ENCODE results near the gene KLHDC7B. TPM values are rescaled to one million over a fixed set of nuclear protein-coding genes. Genes with fewer than 3 reads are reported as not detected.

KLHDC7B gene
- total RNA-seq, 2 experiments from 2014 or later: 2.3 TPM

GRCh38 chr22:50521710-50522109 is 24.0 kb upstream of the KLHDC7B start:
- ATAC-seq (ENCODE audit: poor library complexity): no peak
- peaks cover 9% of the 10 kb centered on the region for H3K4me1 Mint-ChIP-seq (ENCODE audit: low read depth)
- Histone ChIP-seq H3K27ac (ENCODE audit: low read depth in 1 of 2, low read length in 2 of 2) (no peak overlapping the region), H3K9me3 (ENCODE audit: control insufficient read depth in 1 of 2, insufficient read depth in 1 of 2, low read length in 2 of 2) (no peaks in the 10 kb centered on the region), H3K27me3 (ENCODE audit: control insufficient read depth in 1 of 2, insufficient read depth in 2 of 2, low read length in 2 of 2) (no peaks in the 10 kb centered on the region), H3K4me3 (ENCODE audit: low read length) (no peak overlapping the region), H3K4me1 (ENCODE audit: insufficient read depth, low read length) (peaks cover 20% of the 10 kb centered on the region), H3K36me3 (ENCODE audit: insufficient read depth, low read length) (peaks cover 64% of the 10 kb centered on the region)
- intact Hi-C loops (cut with DNase I, micrococcal nuclease): no loop called here
- POLR2A ChIA-PET: interaction anchor here (0.7 kb wide), 1 partner anchor 13 kb away, joined by 3 read pairs; no protein-coding TSS in a partner anchor
- TF ChIP-seq CTCF (IDR thresholded peaks at IDR 0.05): no peak
- no peak overlapping the region for H3K4me3 Mint-ChIP-seq
- H3K27ac Mint-ChIP-seq: no peak overlapping the region
- CTCF ChIA-PET: no interaction called here
- no peaks in the 10 kb centered on the region for H3K27me3 Mint-ChIP-seq
- H3K36me3 Mint-ChIP-seq (ENCODE audit: low read depth): peaks cover 59% of the 10 kb centered on the region
- no peak for DNase-seq
- H3K9me3 Mint-ChIP-seq: no peaks in the 10 kb centered on the region

GRCh38 chr22:50522208-50522805 is 23.4 kb upstream of the KLHDC7B start:
- peak overlapping the region; percentile 54 for H3K4me3 Mint-ChIP-seq
- no peak overlapping the region for H3K27ac ChIP-seq (ENCODE audit: low read depth in 1 of 2, low read length in 2 of 2)
- H3K36me3 Mint-ChIP-seq (ENCODE audit: low read depth): peaks cover 59% of the 10 kb centered on the region
- ChIA-PET CTCF (no interaction called here), POLR2A (interaction anchor here (0.7 to 1.0 kb wide), 2 partner anchors 13 to 15 kb away, joined by 3 to 5 read pairs; partner anchors contain the start of gene LMF2)
- peaks cover 26% of the 10 kb centered on the region for H3K4me1 ChIP-seq (ENCODE audit: insufficient read depth, low read length)
- no peaks in the 10 kb centered on the region for H3K9me3 ChIP-seq (ENCODE audit: control insufficient read depth in 1 of 2, insufficient read depth in 1 of 2, low read length in 2 of 2)
- peaks cover 15% of the 10 kb centered on the region for H3K4me1 Mint-ChIP-seq (ENCODE audit: low read depth)
- no peak overlapping the region for H3K4me3 ChIP-seq (ENCODE audit: low read length)
- no peaks in the 10 kb centered on the region for H3K9me3 Mint-ChIP-seq
- peaks cover 58% of the 10 kb centered on the region for H3K36me3 ChIP-seq (ENCODE audit: insufficient read depth, low read length)
- DNase-seq: no peak
- no peaks in the 10 kb centered on the region for H3K27me3 ChIP-seq (ENCODE audit: control insufficient read depth in 1 of 2, insufficient read depth in 2 of 2, low read length in 2 of 2)
- ATAC-seq (ENCODE audit: poor library complexity): no peak
- no peaks in the 10 kb centered on the region for H3K27me3 Mint-ChIP-seq
- no peak for TF ChIP-seq CTCF (IDR thresholded peaks at IDR 0.05)
- intact Hi-C loops (cut with DNase I, micrococcal nuclease): no loop called here
- no peak overlapping the region for H3K27ac Mint-ChIP-seq

- H3K36me3 Mint-ChIP-seq (ENCODE audit: low read depth): peaks cover 55% of the 10 kb centered on the region
- H3K9me3 ChIP-seq (ENCODE audit: control insufficient read depth in 1 of 2, insufficient read depth in 1 of 2, low read length in 2 of 2): no peaks in the 10 kb centered on the region
- H3K27me3 Mint-ChIP-seq: no peaks in the 10 kb centered on the region
- intact Hi-C loops (cut with DNase I, micrococcal nuclease): no loop called here
- no peak for TF ChIP-seq CTCF (IDR thresholded peaks at IDR 0.05)
- no peak overlapping the region for H3K27ac ChIP-seq (ENCODE audit: low read depth in 1 of 2, low read length in 2 of 2)
- no peaks in the 10 kb centered on the region for H3K9me3 Mint-ChIP-seq
- H3K4me3 Mint-ChIP-seq: peak overlapping the region; percentile 51
- ATAC-seq (ENCODE audit: poor library complexity) (no peak), DNase-seq (peak in 1 of 14 experiments; percentile 35)
- peaks cover 21% of the 10 kb centered on the region for H3K4me1 Mint-ChIP-seq (ENCODE audit: low read depth)
- peaks cover 51% of the 10 kb centered on the region for H3K36me3 ChIP-seq (ENCODE audit: insufficient read depth, low read length)
- peak overlapping the region; percentile 24 for H3K27ac Mint-ChIP-seq
- CTCF ChIA-PET: no interaction called here
- POLR2A ChIA-PET: interaction anchor here (1.0 kb wide), 1 partner anchor 15 kb away, joined by 5 read pairs; the partner anchor contains the start of gene LMF2
- H3K4me3 ChIP-seq (ENCODE audit: low read length): no peak overlapping the region
- no peaks in the 10 kb centered on the region for H3K27me3 ChIP-seq (ENCODE audit: control insufficient read depth in 1 of 2, insufficient read depth in 2 of 2, low read length in 2 of 2)
- peaks cover 33% of the 10 kb centered on the region for H3K4me1 ChIP-seq (ENCODE audit: insufficient read depth, low read length)
Measured at GRCh38 chr22:50522806-50523438, 22.8 kb upstream of the KLHDC7B start.
